ENCODE data around the gene MSLN.

The MSLN gene

GRCh38 chr16:728131-728889 lies 32.2 kb upstream of the MSLN start:
- no peak for DNase-seq (ENCODE audit: low read depth)
- peak overlapping the region; percentile 65 for H3K4me3 ChIP-seq (ENCODE audit: low read length)
- no peak for TF ChIP-seq CTCF (conservative IDR thresholded peaks at IDR 0.05; ENCODE audit: low read depth, low read length)

GRCh38 chr16:728890-729744 lies 31.4 kb upstream of the MSLN start:
- peak overlapping the region; percentile 50 for H3K4me3 ChIP-seq (ENCODE audit: low read length)
- DNase-seq (ENCODE audit: low read depth) = no peak

GRCh38 chr16:729768-730665 lies 30.5 kb upstream of the MSLN start:
- no peak for TF ChIP-seq CTCF (conservative IDR thresholded peaks at IDR 0.05; ENCODE audit: low read depth, low read length)
- DNase-seq (ENCODE audit: low read depth) = no peak
- H3K4me3 ChIP-seq (ENCODE audit: low read length) = no peak overlapping the region

More at GRCh38 chr16:728890-729744, 31.4 kb upstream of the MSLN start:
- TF ChIP-seq CTCF (conservative IDR thresholded peaks at IDR 0.05; ENCODE audit: low read depth, low read length) = no peak

- H3K4me3 ChIP-seq (ENCODE audit: low read length) = no peak overlapping the region
- TF ChIP-seq CTCF (conservative IDR thresholded peaks at IDR 0.05; ENCODE audit: low read depth, low read length) = no peak
- DNase-seq (ENCODE audit: low read depth) = no peak
These were observed 29.6 kb upstream of the MSLN start for GRCh38 chr16:730666-731509.

- TF ChIP-seq CTCF (conservative IDR thresholded peaks at IDR 0.05; ENCODE audit: low read depth, low read length) = no peak
- H3K4me3 ChIP-seq (ENCODE audit: low read length) = no peak overlapping the region
- no peak for DNase-seq (ENCODE audit: low read depth)
These were observed 28.2 kb upstream of the MSLN start for GRCh38 chr16:732332-732731.

- peak; percentile 27 for TF ChIP-seq CTCF (conservative IDR thresholded peaks at IDR 0.05; ENCODE audit: low read depth, low read length)
- DNase-seq (ENCODE audit: low read depth) = no peak
- H3K4me3 ChIP-seq (ENCODE audit: low read length) = no peak overlapping the region
These were observed 27.6 kb upstream of the MSLN start for GRCh38 chr16:732936-733335.

Data from retinal pigment epithelial cell (primary cell).